Small intestine (tissue), 7 donors: ENCODE measurements around the gene PPP2R5A. TPM values are rescaled to one million over a fixed set of nuclear protein-coding genes. Genes with fewer than 3 reads are reported as not detected.

ENCODE experiments used
- DNase-seq, 2 donors: peaks; one replicate each; pipeline versions ENCODE4 v3.0.0 to v3.0.0-alpha.2; 2013
- FAIRE-seq: peaks from 2 replicates; lab custom pipeline; 2012; peaks lifted over from hg19 to GRCh38; lab: Jason Lieb, UNC
- H3K27ac ChIP-seq, 3 donors: one replicate each; pipeline ENCODE4 v1.5.1; 2013; ENCODE audit warnings: low read length in 2 of 3, mild to moderate bottlenecking in 2 of 3, control low read depth in 1 of 3, inconsistent platforms in 1 of 3, low read depth in 1 of 3, moderate library complexity in 1 of 3
- H3K27me3 ChIP-seq, 3 donors: one replicate each; pipeline ENCODE4 v1.6.1; 2013; ENCODE audit warnings: low read length in 3 of 3, inconsistent platforms in 1 of 3; ENCODE audit not compliant: control insufficient read depth in 3 of 3, insufficient read depth in 3 of 3
- H3K36me3 ChIP-seq, 3 donors: one replicate each; pipeline ENCODE4 v1.6.1; 2013; ENCODE audit warnings: low read length in 3 of 3, inconsistent platforms in 1 of 3, low read depth in 1 of 3, mild to moderate bottlenecking in 1 of 3, moderate library complexity in 1 of 3; ENCODE audit not compliant: control insufficient read depth in 3 of 3, insufficient read depth in 2 of 3
- H3K4me1 ChIP-seq, 3 donors: one replicate each; pipeline ENCODE4 v1.6.1; 2013; ENCODE audit warnings: low read length in 2 of 3, inconsistent platforms in 1 of 3, low read depth in 1 of 3, mild to moderate bottlenecking in 1 of 3, moderate library complexity in 1 of 3; ENCODE audit not compliant: control insufficient read depth in 3 of 3, insufficient read depth in 2 of 3
- H3K4me3 ChIP-seq, 3 donors: one replicate each; pipeline ENCODE4 v1.5.1; 2013; ENCODE audit warnings: low read length in 3 of 3, control low read depth in 1 of 3, inconsistent platforms in 1 of 3, low read depth in 1 of 3, mild to moderate bottlenecking in 1 of 3, moderate library complexity in 1 of 3
- H3K9me3 ChIP-seq, 2 donors: one replicate each; pipeline ENCODE4 v1.6.1; 2013; ENCODE audit warnings: low read depth in 1 of 2, low read length in 1 of 2; ENCODE audit not compliant: control insufficient read depth in 2 of 2, insufficient read depth in 1 of 2
- WGBS, 3 donors: extraction: QIAGEN DNeasy Blood & Tissue Kit; methylation state at CpG; one replicate each; pipeline ENCODE4 v1.1.7; 2013; 5-methylcytosine and 5-hydroxymethylcytosine counted together
- polyA plus RNA-seq, 4 donors: library from polyadenylated mRNA; stranded (reverse) in 3 of 4; unstranded in 1 of 4; fragments of 200-250 nt in 3 of 4; fragments of 120-200 nt in 1 of 4; gene quantifications; one replicate each; pipeline versions ENCODE4 v1.2.1 to v1.2.3, GENCODE V29; 2013
- donor health status: healthy with polysubstance abuse.
- donor health status: control.
- donor health status: control.
- donor health status: Bipolar disorder and iron deficiency.
- donor health status: healthy.

Gene PPP2R5A
- polyA plus RNA-seq, 4 donors, result 33.0 to 45.4 (median 40.6) TPM

GRCh38 chr1:212329105-212329504 lies 43.9 kb downstream of the PPP2R5A start:
- Histone ChIP-seq H3K27ac (no peak overlapping the region), H3K27me3 (no peaks in the 10 kb centered on the region), H3K9me3 (no peaks in the 10 kb centered on the region), H3K36me3 (peaks cover 2 to 20% (median 5%) of the 10 kb centered on the region in 3 donors), H3K4me3 (no peak overlapping the region), H3K4me1 (no peaks in the 10 kb centered on the region)
- 93 to 95% (median 93%) methylated on average over 2 of the region's 2 CpGs for WGBS, 3 donors
- FAIRE-seq (no peak), DNase-seq (no peak)

DNA sequence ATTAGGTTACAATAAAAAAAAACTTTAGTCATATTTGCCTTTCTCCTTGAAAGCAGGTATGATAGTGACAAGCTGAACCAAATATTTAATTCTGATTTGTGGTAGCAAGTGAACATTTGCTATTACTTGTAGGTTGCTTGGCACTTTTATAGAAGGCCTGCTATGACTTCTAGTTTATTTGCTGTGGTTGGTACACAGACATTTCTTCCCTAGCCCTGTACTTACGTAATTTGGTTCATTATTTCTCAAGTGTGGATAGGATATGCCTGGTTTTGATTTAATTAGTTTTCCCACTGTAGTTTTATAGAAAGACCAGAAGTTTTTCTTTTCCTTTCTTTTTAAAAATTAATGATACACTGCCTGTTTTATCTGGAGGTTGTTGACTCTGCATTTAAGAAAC lies 55.9 kb downstream of the PPP2R5A start:
- H3K9me3 ChIP-seq, result no peaks in the 10 kb centered on the region

DNA sequence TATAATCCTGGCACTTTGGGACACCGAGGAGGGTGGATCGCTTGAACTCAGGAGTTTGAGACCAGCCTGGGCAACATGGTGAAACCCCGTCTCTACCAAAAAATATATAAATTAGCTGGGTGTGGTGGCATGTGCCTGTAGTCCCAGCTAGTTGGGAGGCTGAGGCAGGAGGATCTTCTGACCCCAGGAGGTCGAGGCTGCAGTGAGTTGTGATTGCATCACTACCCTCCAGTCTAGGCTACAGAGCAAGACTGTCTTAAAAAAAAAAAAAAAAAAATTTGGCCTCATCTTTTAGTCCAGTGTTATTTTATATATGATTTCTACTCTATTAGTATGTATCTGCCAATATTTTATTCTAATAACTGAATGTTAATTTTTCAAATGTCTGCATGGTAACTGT lies 59.7 kb downstream of the PPP2R5A start:
- 95 to 98% (median 98%) methylated on average over 4 of the region's 4 CpGs for WGBS, 3 donors
- peaks cover 2 to 21% (median 5%) of the 10 kb centered on the region in 3 donors for H3K36me3 ChIP-seq
- H3K4me1 ChIP-seq, result no peaks in the 10 kb centered on the region
- DNase-seq, result no peak
- no peak for FAIRE-seq
- no peak overlapping the region for H3K27ac ChIP-seq
- H3K27me3 ChIP-seq, result no peaks in the 10 kb centered on the region
- no peak overlapping the region for H3K4me3 ChIP-seq
- H3K9me3 ChIP-seq, result no peaks in the 10 kb centered on the region

More for the DNA sequence above, 55.9 kb downstream of the PPP2R5A start:
- Histone ChIP-seq H3K36me3 (peaks cover 2 to 21% (median 5%) of the 10 kb centered on the region in 3 donors), H3K4me1 (no peaks in the 10 kb centered on the region), H3K4me3 (no peak overlapping the region), H3K27me3 (no peaks in the 10 kb centered on the region), H3K27ac (no peak overlapping the region)
- no peak for DNase-seq
- WGBS, 3 donors, result 93 to 95% (median 95%) methylated on average over 1 of the region's 1 CpG
- FAIRE-seq, result no peak

- FAIRE-seq, result no peak
- H3K36me3 ChIP-seq, result peaks cover 2 to 27% (median 5%) of the 10 kb centered on the region in 3 donors
- 90 to 94% (median 91%) methylated on average over 1 of the region's 1 CpG for WGBS, 3 donors
These were observed 61.4 kb downstream of the PPP2R5A start for GRCh38 chr1:212346601-212347000.

DNA sequence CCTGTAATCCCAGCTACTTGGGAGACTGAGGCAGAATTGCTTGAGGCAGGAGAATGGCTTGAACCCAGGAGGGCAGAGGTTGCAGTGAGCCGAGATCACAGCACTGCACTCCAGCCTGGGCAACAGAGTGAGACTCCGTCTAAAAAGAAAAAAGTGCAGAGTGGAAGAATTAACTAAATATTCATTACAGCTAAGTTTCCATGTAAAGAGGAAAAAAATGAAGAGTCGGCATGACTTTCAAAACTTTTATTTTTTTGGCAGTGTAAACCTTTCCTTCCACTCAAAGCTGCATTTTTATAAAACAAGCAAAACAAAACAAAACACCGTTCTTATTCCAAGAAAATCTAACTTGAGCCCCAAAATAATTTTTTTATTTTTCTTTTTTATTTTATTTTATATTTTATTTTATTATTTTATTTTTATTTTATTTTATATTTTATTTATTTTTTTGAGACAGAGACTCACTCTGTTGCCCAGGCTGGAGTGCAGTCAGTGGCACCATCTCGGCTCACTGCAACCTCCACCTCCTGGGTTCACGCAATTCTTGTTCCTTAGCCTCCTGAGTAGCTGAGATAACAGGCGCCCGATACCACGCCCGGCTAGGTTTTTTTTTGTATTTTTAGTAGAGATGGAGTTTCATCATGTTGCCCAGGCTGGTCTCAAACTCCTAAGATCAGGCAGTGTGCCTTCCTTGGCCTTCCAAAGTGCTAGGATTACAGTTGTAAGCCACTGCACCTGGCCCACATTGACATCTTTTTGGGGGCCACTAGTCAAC lies 66.6 kb downstream of the PPP2R5A start:
- no peak overlapping the region for H3K4me3 ChIP-seq
- H3K27me3 ChIP-seq, result no peaks in the 10 kb centered on the region
- 92 to 96% (median 94%) methylated on average over 10 of the region's 10 CpGs for WGBS, 3 donors
- no peaks in the 10 kb centered on the region for H3K9me3 ChIP-seq
- FAIRE-seq, result no peak
- H3K27ac ChIP-seq, result no peak overlapping the region
- H3K4me1 ChIP-seq, result no peaks in the 10 kb centered on the region
- DNase-seq, result no peak
- H3K36me3 ChIP-seq, result peaks cover 6 to 31% (median 16%) of the 10 kb centered on the region in 3 donors

More at GRCh38 chr1:212346601-212347000, 61.4 kb downstream of the PPP2R5A start:
- H3K9me3 ChIP-seq, result no peaks in the 10 kb centered on the region
- no peak for DNase-seq
- H3K27ac ChIP-seq, result no peak overlapping the region
- H3K4me1 ChIP-seq, result no peaks in the 10 kb centered on the region
- H3K27me3 ChIP-seq, result no peaks in the 10 kb centered on the region
- no peak overlapping the region for H3K4me3 ChIP-seq

- Histone ChIP-seq H3K27ac (no peak overlapping the region), H3K4me1 (no peaks in the 10 kb centered on the region), H3K4me3 (no peak overlapping the region), H3K36me3 (peaks cover 6 to 31% (median 18%) of the 10 kb centered on the region in 3 donors), H3K27me3 (no peaks in the 10 kb centered on the region), H3K9me3 (no peaks in the 10 kb centered on the region)
- 81 to 89% (median 85%) methylated on average over 2 of the region's 2 CpGs for WGBS, 3 donors
- DNase-seq (no peak), FAIRE-seq (no peak)
These were observed 68.0 kb downstream of the PPP2R5A start for GRCh38 chr1:212353181-212353580.

- FAIRE-seq, result no peak
- Histone ChIP-seq H3K36me3 (peaks cover 6 to 31% (median 20%) of the 10 kb centered on the region in 3 donors), H3K27ac (no peak overlapping the region), H3K4me1 (no peaks in the 10 kb centered on the region), H3K4me3 (no peak overlapping the region), H3K27me3 (no peaks in the 10 kb centered on the region), H3K9me3 (no peaks in the 10 kb centered on the region)
- DNase-seq, result no peak
- WGBS, 3 donors, result 83 to 96% (median 94%) methylated on average over 3 of the region's 3 CpGs
These were observed 69.3 kb downstream of the PPP2R5A start for GRCh38 chr1:212354464-212354863.

- Histone ChIP-seq H3K4me1 (peaks cover 0 to 2% (median 0%) of the 10 kb centered on the region in 3 donors), H3K27me3 (no peaks in the 10 kb centered on the region), H3K4me3 (no peak overlapping the region), H3K36me3 (peaks cover 6 to 28% (median 20%) of the 10 kb centered on the region in 3 donors), H3K9me3 (no peaks in the 10 kb centered on the region), H3K27ac (no peak overlapping the region)
- DNase-seq, result no peak
- FAIRE-seq, result no peak
- 91 to 95% (median 93%) methylated on average over 3 of the region's 3 CpGs for WGBS, 3 donors
These were observed 70.2 kb downstream of the PPP2R5A start for GRCh38 chr1:212355230-212355969.
